Central memory CD8-positive, alpha-beta T cell (primary cell): Measurements from ENCODE around the gene USP20.

ENCODE experiments used
- ATAC-seq: fragments of 150-1000 bp; cut with Tn5 transposase; replicated peaks from 2 replicates; pipeline ENCODE4 v1.10.0; 2022; ENCODE audit warnings: mild to moderate bottlenecking, moderate FRiP score, moderate number of reproducible peaks; ENCODE audit not compliant: poor library complexity, severe bottlenecking; ENCODE audit errors: extremely low read depth
- DNase-seq, 2 donors: peaks; one replicate each; pipeline ENCODE4 v3.0.0; 2021; ENCODE audit warnings: low spot score in 2 of 2
- H3K27ac Mint-ChIP-seq: one replicate; pipeline ENCODE4 v1.8.0; 2022; ENCODE audit warnings: low read depth, mild to moderate bottlenecking, moderate library complexity, mixed read lengths
- H3K27me3 Mint-ChIP-seq: one replicate; pipeline ENCODE4 v1.8.0; 2022; ENCODE audit warnings: mixed read lengths
- H3K36me3 Mint-ChIP-seq: one replicate; pipeline ENCODE4 v1.8.0; 2022; ENCODE audit warnings: mild to moderate bottlenecking, moderate library complexity, mixed read lengths; ENCODE audit not compliant: insufficient read depth
- H3K4me1 Mint-ChIP-seq: one replicate; pipeline ENCODE4 v1.8.0; 2022; ENCODE audit warnings: mixed read lengths
- H3K4me3 Mint-ChIP-seq: one replicate; pipeline ENCODE4 v1.8.0; 2022; ENCODE audit warnings: mild to moderate bottlenecking, moderate library complexity, mixed read lengths
- H3K9me3 Mint-ChIP-seq: one replicate; pipeline ENCODE4 v1.8.0; 2022; ENCODE audit warnings: mixed read lengths

The USP20 gene

GRCh38 chr9:129828051-129828450 is 7.2 kb upstream of the USP20 start:
- no peak for DNase-seq
- Mint-ChIP-seq H3K4me3 (no peak overlapping the region), H3K27ac (no peak overlapping the region), H3K36me3 (peaks cover 60% of the 10 kb centered on the region), H3K27me3 (no peaks in the 10 kb centered on the region), H3K9me3 (no peaks in the 10 kb centered on the region), H3K4me1 (peaks cover 2% of the 10 kb centered on the region)
- ATAC-seq: no peak

- Mint-ChIP-seq H3K4me3 (no peak overlapping the region), H3K9me3 (no peaks in the 10 kb centered on the region), H3K27ac (no peak overlapping the region), H3K27me3 (no peaks in the 10 kb centered on the region), H3K36me3 (peaks cover 65% of the 10 kb centered on the region), H3K4me1 (peaks cover 9% of the 10 kb centered on the region)
- ATAC-seq (no peak), DNase-seq (no peak)
Observed at GRCh38 chr9:129828969-129829368, 6.3 kb upstream of the USP20 start.

GRCh38 chr9:129832982-129833381 is 2.3 kb upstream of the USP20 start:
- H3K27ac Mint-ChIP-seq: peak overlapping the region; percentile 97
- H3K9me3 Mint-ChIP-seq: no peaks in the 10 kb centered on the region
- no peaks in the 10 kb centered on the region for H3K27me3 Mint-ChIP-seq
- ATAC-seq (no peak), DNase-seq (no peak)
- H3K36me3 Mint-ChIP-seq: peaks cover 67% of the 10 kb centered on the region
- peak overlapping the region; percentile 97 for H3K4me3 Mint-ChIP-seq
- peaks cover 41% of the 10 kb centered on the region for H3K4me1 Mint-ChIP-seq

GRCh38 chr9:129834489-129835127 is 650 bp upstream of the USP20 start:
- peak overlapping the region; percentile 97 for H3K27ac Mint-ChIP-seq
- no peaks in the 10 kb centered on the region for H3K9me3 Mint-ChIP-seq
- H3K27me3 Mint-ChIP-seq: no peaks in the 10 kb centered on the region
- H3K4me3 Mint-ChIP-seq: peak overlapping the region; percentile 97
- H3K4me1 Mint-ChIP-seq: peaks cover 54% of the 10 kb centered on the region
- peak; percentile 43 for ATAC-seq
- DNase-seq: peak in 1 of 2 donors; percentile 37
- H3K36me3 Mint-ChIP-seq: peaks cover 53% of the 10 kb centered on the region

GRCh38 chr9:129835860-129836223 is 584 bp downstream of the USP20 start:
- ATAC-seq: no peak

GRCh38 chr9:129836311-129837007 is 1.2 kb downstream of the USP20 start:
- H3K4me3 Mint-ChIP-seq: peak overlapping the region; percentile 97
- H3K9me3 Mint-ChIP-seq: no peaks in the 10 kb centered on the region
- H3K36me3 Mint-ChIP-seq: peaks cover 40% of the 10 kb centered on the region
- ATAC-seq (no peak), DNase-seq (no peak)
- peak overlapping the region; percentile 97 for H3K27ac Mint-ChIP-seq
- H3K4me1 Mint-ChIP-seq: peaks cover 60% of the 10 kb centered on the region
- no peaks in the 10 kb centered on the region for H3K27me3 Mint-ChIP-seq

More at GRCh38 chr9:129835860-129836223, 584 bp downstream of the USP20 start:
- peaks cover 55% of the 10 kb centered on the region for H3K4me1 Mint-ChIP-seq
- no peaks in the 10 kb centered on the region for H3K27me3 Mint-ChIP-seq
- peaks cover 42% of the 10 kb centered on the region for H3K36me3 Mint-ChIP-seq
- H3K9me3 Mint-ChIP-seq: no peaks in the 10 kb centered on the region
- H3K4me3 Mint-ChIP-seq: peak overlapping the region; percentile 97
- no peak for DNase-seq
- H3K27ac Mint-ChIP-seq: peak overlapping the region; percentile 97

GRCh38 chr9:129838707-129839259 is 3.5 kb downstream of the USP20 start:
- DNase-seq (no peak), ATAC-seq (no peak)
- peaks cover 26% of the 10 kb centered on the region for H3K36me3 Mint-ChIP-seq
- H3K4me1 Mint-ChIP-seq: peaks cover 53% of the 10 kb centered on the region
- H3K27ac Mint-ChIP-seq: peak overlapping the region; percentile 3
- H3K27me3 Mint-ChIP-seq: no peaks in the 10 kb centered on the region
- no peaks in the 10 kb centered on the region for H3K9me3 Mint-ChIP-seq
- H3K4me3 Mint-ChIP-seq: peak overlapping the region; percentile 33

- Mint-ChIP-seq H3K27me3 (no peaks in the 10 kb centered on the region), H3K27ac (peak overlapping the region; percentile 3), H3K4me3 (no peak overlapping the region), H3K36me3 (peaks cover 23% of the 10 kb centered on the region), H3K9me3 (no peaks in the 10 kb centered on the region), H3K4me1 (peaks cover 46% of the 10 kb centered on the region)
- ATAC-seq (no peak), DNase-seq (no peak)
Observed at GRCh38 chr9:129839324-129840023, 4.2 kb downstream of the USP20 start.

- H3K9me3 Mint-ChIP-seq: no peaks in the 10 kb centered on the region
- H3K27ac Mint-ChIP-seq: no peak overlapping the region
- peaks cover 41% of the 10 kb centered on the region for H3K4me1 Mint-ChIP-seq
- ATAC-seq (no peak), DNase-seq (no peak)
- peaks cover 19% of the 10 kb centered on the region for H3K36me3 Mint-ChIP-seq
- no peak overlapping the region for H3K4me3 Mint-ChIP-seq
- no peaks in the 10 kb centered on the region for H3K27me3 Mint-ChIP-seq
Observed at GRCh38 chr9:129840034-129840433, 4.8 kb downstream of the USP20 start.

- ATAC-seq (no peak), DNase-seq (no peak)
- H3K27me3 Mint-ChIP-seq: no peaks in the 10 kb centered on the region
- H3K4me3 Mint-ChIP-seq: no peak overlapping the region
- no peak overlapping the region for H3K27ac Mint-ChIP-seq
- peaks cover 39% of the 10 kb centered on the region for H3K4me1 Mint-ChIP-seq
- H3K9me3 Mint-ChIP-seq: no peaks in the 10 kb centered on the region
- peaks cover 15% of the 10 kb centered on the region for H3K36me3 Mint-ChIP-seq
Observed at GRCh38 chr9:129841071-129841470, 5.8 kb downstream of the USP20 start.

- no peaks in the 10 kb centered on the region for H3K27me3 Mint-ChIP-seq
- DNase-seq: no peak
- H3K27ac Mint-ChIP-seq: no peak overlapping the region
- no peaks in the 10 kb centered on the region for H3K9me3 Mint-ChIP-seq
- peaks cover 22% of the 10 kb centered on the region for H3K36me3 Mint-ChIP-seq
- no peak for ATAC-seq
- H3K4me3 Mint-ChIP-seq: no peak overlapping the region
- peaks cover 17% of the 10 kb centered on the region for H3K4me1 Mint-ChIP-seq
Observed at GRCh38 chr9:129845373-129845772, 10.1 kb downstream of the USP20 start.

GRCh38 chr9:129848712-129849441 is 13.6 kb downstream of the USP20 start:
- H3K27ac Mint-ChIP-seq: no peak overlapping the region
- H3K4me1 Mint-ChIP-seq: peaks cover 20% of the 10 kb centered on the region

More at GRCh38 chr9:129848712-129849441, 13.6 kb downstream of the USP20 start:
- no peak overlapping the region for H3K4me3 Mint-ChIP-seq
- no peaks in the 10 kb centered on the region for H3K9me3 Mint-ChIP-seq
- H3K36me3 Mint-ChIP-seq: peaks cover 35% of the 10 kb centered on the region
- ATAC-seq: no peak
- DNase-seq: no peak
- H3K27me3 Mint-ChIP-seq: no peaks in the 10 kb centered on the region
